GDM1 (cell line): Measurements from ENCODE around the gene CCDC50.

Experiments used
- DNase-seq: peaks from one replicate; lab custom pipeline; 2025; lab: John Stamatoyannopoulos, UW

The CCDC50 gene

DNA sequence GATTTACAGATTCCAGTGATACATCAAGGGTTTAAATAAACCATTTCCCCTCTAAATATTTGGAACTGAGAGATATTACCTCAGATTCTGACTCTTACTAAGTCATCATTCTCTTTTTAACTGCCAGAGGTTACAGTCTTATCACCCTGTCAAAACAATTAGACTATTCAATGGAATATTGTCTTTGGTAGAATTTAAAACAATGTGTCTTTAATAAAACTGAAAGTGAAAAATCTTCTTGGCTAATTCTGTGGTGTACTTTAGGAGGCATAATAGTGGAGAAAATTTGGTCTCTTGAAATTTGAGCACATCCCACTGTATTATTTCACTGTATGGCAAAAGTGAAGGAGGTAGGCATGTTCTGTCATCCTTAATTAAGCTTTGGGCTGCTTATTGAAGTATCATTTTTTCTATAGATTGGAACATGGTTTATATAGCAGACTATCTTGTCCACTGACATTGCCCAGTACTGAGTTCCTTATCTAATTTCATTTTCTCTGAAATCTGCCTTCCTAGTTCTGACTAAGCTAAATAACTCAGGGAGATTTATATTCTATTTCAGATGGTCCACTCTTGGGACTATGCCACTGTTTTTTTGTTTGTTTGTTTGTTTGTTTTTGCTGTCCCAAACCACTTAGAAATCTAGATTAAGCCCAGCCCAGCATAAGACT, 49.1 kb downstream of the CCDC50 start:
- no peak for DNase-seq

DNA sequence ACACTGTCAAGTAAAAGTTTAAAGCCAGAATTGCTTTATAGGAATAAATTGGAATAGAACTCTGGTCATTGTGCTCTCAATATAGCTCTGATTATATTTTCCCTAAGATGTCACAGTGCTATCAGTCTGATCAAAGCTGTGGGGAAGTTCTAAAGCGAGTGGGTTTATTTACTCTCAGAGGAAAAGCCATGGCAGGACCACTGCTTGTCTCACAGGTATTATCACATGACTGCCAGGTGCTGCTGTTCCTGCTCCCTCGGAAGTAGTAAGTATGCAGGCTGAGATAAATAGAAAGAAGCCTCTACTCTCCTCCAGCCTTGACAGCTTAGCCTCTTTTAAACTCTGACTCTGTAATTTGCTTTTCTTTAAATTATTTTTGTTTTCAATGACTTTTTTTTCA, 50.3 kb downstream of the CCDC50 start:
- DNase-seq, result no peak

DNA sequence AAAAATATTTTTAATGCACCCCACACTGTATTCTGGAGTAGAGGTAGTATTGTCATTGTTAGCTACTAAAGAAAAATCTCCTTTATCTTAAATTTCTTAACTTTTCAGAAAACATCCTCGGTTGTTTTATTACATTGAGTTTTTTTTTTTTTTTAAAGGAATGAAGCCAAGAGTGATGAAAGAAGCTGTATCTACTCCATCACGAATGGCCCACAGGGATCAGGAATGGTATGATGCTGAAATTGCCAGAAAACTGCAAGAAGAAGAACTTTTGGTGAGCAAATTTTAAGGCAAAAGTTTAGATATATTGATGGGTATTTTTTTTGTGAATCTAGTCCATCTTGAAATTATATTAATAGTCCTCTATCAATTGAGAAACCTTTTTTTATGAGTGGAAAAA, 50.8 kb downstream of the CCDC50 start:
- DNase-seq, result no peak

DNA sequence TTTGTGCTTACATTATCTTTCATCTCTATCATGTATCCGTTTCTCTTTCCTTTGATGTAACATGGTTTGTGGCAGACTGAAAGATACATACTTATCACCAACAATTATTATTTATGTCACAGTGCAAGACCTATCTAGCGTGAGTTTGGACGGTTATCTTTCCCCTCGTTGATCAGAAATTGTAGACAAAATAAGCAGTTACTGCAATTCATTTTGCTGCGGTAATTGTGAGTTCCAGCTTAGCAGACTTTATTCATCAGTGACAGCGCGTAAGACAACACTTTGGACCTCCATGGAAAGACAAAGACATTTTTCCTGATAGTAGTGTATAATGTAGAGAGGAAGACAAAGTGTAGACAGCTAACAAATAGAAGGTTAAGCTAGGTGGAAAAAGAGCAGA, 52.1 kb downstream of the CCDC50 start:
- no peak for DNase-seq

DNA sequence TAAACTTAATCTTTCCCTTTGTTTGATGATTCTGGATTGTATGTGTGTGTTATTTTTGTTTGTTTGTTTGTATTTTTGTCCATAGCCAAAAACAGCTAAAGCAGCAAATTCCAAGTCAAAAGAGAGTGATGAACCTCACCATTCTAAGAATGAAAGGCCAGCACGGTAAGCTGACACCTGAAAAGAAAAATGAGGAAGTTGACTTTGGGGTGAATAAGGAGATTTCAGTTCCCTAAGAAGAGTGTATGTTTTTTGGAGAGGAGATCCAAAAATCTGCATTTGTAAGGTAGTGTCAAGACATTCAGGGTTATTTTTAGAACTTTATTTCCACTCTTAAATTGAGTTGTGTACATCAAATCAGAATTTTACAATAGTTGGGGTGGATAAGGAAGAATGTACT, 53.5 kb downstream of the CCDC50 start:
- no peak for DNase-seq

DNA sequence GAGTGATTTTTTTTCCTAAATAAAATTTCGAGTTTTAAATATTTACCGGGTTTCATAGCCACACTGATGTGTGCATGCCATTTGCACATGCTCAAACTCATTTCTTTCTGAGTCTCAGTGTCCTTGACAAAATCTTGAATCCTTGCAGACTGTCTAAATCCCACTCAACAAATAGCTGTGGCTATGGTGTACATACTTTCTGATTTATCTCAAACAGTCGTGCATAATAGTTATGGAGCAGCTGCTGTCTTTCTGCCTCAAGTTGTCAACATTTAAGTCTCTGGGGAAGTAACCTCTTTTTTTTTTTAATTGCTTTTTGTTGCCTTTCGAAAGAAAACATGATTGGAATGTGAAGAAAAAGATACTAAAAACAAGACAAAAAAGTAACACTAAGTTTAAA, 53.9 kb downstream of the CCDC50 start:
- DNase-seq, result no peak

DNA sequence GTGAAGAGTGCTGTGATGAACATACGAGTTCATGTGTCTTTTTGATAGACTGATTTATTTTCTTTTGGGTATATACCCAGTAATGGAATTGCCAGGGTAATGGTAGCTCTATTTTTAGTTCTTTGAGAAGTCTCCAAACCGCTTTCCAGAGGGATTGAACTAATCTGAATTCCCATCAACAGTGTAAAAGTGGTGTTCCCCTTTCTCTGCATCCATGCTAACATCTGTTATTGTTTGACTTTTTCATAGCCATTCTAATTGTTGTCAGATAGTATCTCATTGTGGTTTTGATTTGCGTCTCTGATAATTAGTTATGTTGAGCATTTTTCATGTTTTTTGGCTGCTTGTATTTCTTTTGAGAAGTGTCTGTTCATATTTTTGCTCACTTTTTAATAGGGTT, 55.9 kb downstream of the CCDC50 start:
- DNase-seq, result no peak

DNA sequence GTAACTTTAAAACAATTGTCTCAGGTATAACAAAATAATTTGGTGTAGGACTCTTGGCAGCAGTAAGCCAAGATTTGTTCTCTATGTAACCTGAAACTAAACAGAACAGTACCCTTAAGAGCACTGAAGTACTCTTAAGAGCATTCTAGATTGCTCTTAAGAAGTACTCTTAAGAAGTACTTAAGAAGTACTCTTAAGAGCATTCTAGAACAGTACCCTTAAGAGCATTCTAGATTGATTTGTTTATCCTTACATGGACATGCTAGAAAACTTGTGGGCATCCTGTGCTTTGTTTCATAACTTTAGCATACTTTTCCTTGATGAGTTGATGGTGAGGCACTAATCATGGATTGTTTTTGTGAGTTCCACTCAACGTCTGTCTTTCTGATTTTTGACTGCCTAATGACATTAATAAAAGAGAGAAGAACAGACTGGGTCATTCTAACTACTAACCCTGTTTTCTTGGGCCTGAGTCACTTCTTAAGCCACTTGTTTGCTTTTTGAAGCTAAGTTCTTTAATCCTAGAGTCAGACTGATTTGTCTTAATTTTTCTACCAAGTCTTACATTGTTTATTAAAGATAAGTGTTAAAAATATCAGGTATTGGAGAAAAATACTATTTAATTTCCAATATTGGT, 58.4 kb downstream of the CCDC50 start:
- no peak for DNase-seq

DNA sequence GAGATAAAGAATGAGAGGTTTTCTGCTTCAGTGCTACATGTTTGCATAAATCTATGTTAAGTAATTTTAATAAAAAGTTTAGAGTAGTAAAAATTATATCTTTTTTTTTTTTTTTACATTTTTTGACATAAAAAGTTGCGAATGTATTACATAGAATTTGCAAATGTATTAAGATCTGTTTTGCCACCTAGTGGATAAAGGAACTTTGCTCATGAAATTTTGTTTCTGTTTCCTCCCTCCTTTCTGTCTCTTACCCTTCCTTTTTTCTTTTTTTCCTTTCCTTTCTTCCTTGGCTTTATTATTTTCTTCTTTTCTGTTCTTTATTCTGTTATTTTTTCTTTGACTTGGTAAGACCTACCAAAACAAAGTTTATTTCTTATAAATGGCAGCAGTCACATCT, 59.6 kb downstream of the CCDC50 start:
- DNase-seq, result no peak

DNA sequence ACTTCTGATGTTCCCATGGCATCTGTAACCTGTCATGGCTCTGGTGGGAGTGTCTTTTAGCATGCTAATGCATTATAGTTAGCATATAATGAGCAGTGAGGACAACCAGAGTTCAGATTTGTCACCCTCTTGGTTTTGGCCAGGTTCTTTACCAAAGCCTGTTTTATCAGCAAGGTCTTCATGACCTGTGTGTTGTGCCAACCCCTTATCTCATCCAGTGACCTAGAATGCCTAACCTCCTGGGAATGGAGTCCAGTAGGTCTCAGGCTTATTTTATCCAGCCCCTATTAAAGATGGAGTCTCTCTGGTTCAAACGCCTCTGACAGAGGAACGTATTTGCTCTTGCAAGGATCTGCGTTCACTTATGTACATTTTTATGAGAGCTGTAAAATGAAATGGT, 61.4 kb downstream of the CCDC50 start:
- no peak for DNase-seq

DNA sequence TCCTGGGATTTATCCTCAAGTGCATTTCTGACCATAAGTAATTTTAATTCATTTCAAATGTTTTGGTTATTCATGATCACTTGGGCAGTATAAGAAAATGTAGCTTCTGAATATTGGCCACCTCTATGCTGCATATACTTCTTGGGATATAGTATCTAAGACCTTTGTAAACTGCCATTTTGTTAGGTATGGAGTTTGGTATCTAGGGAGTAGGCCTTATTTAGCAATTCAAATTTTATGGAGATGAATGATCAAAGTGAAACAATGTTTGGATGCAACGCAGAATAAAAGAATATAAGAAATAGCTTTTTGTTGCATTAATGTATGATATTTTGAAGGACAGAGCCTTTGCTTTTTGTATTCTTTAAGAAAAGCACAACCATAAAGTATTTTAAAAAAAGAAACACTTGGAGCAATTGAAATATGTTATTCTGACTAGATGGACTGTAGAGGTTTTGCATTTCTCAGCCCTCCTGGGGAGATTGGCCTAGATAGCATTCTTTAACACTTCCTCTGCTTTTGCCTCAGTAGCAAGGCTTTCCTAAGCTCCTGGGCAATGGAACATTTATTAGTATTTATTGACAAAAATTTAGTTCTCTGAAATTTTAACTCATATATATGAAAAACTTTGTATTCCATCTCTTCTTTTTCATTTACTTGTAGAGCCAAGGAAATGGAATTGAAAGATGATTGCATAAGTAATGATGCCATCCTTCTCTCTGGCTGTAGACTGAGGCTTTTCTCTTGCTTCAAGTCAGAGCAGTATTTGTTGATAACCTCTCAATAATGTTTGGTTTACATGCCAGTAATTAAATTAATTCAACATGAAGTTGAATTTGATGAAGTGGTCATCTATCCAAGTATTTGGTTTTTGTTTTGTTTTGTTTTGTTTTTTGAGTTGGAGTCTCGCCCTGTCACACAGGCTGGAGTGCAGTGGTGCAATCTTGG, 62.9 kb downstream of the CCDC50 start:
- DNase-seq, result no peak

DNA sequence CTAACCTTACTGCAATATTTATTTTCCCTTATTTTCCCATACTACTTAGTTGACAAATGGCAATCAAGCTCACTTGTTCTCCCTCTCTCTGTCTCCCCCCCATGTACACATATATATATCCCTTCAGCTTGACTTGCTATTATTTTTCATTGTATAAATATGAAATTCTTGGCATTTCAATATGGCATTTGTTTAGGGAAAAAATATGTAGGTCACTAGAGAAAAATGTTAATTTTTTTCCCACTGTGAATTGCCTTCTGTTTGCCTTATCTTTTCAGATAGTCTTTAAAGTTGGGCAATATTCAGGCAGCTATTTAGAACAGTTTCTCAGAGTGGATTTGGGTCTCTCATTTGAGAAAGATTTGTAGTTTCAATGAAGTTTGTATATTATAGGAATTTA, 64.0 kb downstream of the CCDC50 start:
- no peak for DNase-seq

DNA sequence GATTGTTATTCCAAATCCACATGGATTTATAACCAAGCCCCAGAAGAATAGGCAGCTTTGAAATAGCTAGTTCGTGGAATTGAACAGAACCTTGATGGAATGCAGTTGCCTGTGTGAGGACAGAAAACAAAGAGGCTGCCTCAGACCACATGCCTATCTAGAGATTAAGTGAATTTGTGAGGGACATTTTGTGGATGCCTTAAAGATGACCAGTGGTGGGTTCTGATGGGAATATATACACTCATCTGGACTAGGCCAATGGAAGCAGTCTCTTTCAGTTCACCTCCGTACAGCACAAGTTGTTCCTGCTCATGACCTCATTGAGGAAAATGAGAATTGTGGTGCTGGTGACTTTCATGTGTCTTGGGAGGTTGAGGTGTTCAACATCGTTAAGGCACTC, 68.6 kb downstream of the CCDC50 start:
- DNase-seq, result no peak

DNA sequence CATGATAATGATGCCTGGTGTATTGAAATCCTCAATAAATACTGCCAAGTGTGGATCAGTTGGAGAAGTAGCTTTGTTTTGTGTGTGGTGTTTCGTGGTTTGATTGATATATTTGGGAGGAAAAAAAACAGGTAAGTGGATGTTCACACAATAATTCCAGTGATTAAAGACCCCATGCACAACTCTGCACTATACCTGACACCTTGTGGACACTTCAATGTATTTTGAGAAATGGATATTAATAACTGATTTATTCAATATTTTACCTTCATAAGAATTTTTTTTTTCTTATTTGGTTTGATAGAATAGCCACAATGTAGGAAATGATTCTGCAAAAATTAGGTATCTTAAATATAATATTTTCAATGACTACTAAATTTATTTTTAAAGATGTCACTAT, 69.4 kb downstream of the CCDC50 start:
- DNase-seq, result no peak

DNA sequence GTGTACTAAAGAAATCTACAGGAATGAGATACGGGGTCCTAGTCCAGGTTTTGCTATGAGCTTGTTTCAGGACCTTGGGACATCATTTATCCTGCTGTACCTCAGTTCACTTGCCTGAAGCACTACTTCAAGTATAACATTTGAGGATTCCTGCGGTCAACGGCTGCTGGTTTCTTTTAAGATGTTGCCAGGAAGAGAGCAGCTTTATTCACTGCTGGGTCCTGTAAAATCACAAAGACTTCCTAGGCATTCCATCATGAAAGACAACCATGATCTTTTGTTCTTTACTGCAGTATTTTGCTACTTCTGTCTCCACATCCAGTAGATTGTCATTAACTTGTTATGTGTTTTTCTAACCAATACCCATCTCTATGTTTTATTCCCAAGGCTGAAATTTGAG, 70.7 kb downstream of the CCDC50 start:
- no peak for DNase-seq

DNA sequence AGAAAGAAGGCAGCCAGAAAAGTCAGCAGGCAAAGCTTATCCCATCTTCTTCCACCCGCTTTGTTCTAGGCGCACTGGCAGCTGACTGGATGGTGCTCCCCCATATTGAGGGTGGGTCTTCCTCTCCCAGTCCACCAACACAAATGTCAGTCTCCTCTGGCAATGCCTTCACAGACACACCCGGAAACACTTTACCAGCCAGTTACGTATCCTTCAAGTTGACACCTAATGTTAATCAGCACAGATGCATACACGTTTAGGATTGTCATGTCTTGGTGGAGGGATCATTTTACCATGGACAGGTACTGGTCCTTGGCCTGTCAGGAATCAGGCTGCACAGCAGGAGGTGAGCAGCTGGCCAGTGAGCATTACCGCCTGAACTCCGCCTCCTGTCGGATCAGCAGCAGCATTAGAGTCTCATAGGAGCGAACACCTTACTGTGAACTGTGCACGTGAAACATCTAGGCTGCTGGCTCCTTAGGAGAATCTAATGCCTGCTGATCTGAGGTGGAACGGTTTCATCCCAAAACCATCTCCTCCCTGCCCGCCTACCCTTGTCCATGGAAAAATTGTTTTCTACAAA, 72.7 kb downstream of the CCDC50 start:
- DNase-seq, result no peak

DNA sequence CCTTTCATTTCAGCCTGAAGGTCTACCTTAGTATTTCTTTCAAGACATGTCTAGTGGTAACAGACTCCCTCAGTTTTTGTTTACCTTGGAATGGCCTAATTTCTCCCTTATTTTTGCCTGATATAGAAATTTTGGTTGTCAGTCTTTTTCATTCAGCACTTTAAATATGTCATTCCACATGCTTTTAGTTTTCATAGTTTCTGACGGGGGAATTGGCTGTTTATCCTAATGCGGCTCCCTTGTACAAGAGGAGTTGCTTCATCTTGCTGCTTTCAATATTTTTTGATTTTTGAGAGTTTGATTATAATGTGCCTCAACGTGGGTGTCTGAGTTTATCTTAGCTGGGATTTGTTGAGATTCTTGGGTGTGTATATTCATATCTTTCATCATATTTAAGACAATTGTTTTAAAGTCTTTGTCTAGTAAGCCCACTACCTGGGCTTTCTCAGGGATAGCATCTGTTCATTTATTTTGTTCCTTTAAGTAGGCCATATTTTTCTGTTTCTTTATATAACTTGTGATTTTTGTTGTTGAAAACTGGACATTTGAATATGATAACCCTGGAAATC, 80.7 kb downstream of the CCDC50 start:
- DNase-seq, result no peak

DNA sequence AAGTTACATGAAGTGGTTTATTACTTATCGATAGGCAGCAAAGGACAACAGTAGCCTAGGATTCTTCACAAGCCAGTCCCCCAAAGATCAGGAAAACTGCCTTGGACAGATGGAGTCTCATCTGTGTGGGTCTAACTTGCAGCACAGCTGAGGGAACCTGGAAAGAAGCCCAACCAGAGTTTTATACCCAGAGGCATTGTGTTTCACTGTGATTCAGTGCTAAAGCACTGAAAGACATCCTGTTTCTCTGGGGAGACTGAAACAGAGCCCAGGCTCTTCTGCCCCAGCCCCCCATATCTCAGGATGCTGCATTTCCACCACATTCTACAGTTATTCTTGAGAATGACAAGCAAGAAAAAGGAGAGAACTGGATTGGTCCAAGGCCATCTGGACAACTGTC, 83.6 kb downstream of the CCDC50 start:
- DNase-seq, result no peak

DNA sequence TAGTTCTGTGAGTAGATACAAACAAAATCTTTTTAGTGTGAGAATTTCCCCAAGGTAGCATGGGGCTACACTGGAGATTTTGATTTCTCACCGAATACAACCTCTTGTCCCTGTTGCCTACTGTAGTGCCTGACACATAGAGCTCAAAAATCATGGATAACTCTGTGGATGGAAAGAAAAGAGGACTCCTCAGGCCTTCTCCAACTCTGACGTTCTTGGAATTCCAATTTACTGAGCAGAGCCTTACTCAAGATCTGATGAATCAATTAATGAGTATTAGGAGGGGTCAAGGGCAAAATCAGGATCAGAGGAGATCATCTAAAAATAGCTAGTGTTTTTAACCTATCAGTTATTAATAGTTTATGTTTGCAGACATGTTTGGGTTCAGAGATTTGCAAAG, 85.1 kb downstream of the CCDC50 start:
- DNase-seq, result no peak

DNA sequence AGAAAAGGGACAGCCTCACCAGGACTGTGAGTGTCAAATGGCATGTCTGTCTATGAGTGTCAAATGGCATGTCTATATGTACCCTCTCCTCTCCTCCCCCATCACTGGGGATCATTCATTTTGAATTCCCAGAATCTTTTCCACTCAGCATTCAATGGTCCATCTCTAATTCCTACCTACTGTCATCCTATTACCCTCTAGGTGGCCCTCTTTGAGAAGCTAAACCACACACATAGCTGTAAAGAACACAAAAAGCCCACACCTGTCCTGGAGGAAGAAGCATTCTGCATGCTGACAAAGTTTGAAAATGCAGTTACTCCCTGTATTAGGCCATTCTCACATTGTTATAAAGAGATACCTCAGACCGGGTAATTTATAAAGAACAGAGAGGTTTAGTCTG, 85.5 kb downstream of the CCDC50 start:
- no peak for DNase-seq

DNA sequence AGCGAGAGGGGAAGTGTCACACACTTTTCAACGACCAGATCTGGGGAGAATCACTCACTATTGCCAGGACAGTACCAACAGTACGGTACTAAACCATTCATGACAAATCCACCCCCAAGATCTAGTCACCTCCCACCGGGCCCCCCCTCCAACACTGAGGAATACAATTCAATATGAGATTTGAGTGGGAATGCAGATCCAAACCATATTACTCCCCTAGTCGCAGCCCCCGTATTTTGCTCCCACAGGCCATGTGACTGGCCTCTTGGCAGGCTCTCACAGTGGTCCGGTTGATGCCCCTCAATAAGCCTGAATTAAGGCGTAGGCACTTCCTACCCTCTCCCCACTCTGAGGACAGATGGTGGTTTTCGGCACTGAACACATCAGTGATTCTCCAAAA, 86.4 kb downstream of the CCDC50 start:
- no peak for DNase-seq

DNA sequence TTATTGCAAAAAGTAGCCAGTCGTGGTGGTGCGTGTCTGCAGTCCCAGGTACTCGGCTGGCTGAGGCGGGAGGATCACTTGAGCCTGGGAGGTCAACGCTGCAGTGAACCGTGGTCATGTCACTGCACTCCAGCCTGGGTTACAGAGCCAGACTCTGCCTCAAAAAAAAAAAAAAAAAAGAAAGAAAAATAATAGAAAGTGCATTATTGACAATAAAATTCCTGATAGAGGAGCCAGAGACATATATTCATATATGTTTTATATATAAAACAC, 88.2 kb downstream of the CCDC50 start:
- DNase-seq, result no peak

DNA sequence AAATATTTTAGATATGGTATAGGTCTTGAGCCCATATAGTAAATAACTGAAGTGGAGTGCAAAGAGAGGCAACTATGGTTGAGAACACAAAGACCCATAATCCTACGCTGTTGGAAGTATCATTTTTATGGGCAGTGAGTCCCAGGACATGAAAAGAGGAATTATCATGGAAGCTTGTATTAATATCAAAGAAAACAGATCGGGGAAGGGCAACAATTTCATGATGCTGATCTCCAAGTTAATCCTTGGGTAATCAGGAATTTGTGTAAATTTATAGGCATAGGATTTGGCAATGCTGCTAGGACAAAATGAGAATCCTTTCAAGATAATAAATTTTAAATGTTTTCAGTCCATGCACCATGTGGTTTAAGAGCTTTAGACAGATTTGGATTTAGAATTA, 91.6 kb downstream of the CCDC50 start:
- DNase-seq, result no peak
